A673 (cell line): ENCODE measurements around the gene FAM3C.

Source experiments
- EZH2 ChIP-seq: fragments of 200-600 bp; sonication (generic); IDR thresholded peaks from 2 replicates; pipeline ENCODE4 v1.6.1; 2017; ENCODE audit warnings: borderline replicate concordance, low read depth, mild to moderate bottlenecking, mixed read lengths, antibody characterized with exemption, low read length; ENCODE audit not compliant: poor library complexity, severe bottlenecking
- TF ChIP-seq, protein P1 (sequence below): fragments of 300-800, 200-600 bp; sonication (generic); conservative IDR thresholded peaks from 2 replicates; pipeline ENCODE4 v1.5.1; 2017; ENCODE audit warnings: low read depth, mild to moderate bottlenecking, antibody characterized with exemption, low read length, moderate library complexity, mixed read lengths

DNA sequence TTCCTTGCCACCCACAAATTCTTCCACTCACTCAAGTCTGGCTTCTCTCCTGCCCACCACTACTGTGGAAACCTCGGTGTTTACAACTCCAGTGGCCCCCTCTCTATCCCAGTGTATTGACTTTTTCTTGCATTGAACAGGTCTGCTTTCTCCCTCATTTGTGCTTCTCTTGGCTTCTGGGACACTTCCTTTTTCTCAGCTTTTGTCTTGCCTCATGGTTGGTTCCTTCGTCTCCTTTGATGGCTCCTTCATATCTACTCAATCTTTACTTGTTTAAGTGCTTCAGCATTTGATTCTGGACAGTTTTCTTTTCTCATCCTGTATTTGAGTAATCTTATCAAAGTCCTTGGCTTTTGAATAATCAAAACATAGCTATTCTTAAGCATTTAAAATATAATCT lies 35.9 kb upstream of the FAM3C start:
- TF ChIP-seq, protein P1, sequence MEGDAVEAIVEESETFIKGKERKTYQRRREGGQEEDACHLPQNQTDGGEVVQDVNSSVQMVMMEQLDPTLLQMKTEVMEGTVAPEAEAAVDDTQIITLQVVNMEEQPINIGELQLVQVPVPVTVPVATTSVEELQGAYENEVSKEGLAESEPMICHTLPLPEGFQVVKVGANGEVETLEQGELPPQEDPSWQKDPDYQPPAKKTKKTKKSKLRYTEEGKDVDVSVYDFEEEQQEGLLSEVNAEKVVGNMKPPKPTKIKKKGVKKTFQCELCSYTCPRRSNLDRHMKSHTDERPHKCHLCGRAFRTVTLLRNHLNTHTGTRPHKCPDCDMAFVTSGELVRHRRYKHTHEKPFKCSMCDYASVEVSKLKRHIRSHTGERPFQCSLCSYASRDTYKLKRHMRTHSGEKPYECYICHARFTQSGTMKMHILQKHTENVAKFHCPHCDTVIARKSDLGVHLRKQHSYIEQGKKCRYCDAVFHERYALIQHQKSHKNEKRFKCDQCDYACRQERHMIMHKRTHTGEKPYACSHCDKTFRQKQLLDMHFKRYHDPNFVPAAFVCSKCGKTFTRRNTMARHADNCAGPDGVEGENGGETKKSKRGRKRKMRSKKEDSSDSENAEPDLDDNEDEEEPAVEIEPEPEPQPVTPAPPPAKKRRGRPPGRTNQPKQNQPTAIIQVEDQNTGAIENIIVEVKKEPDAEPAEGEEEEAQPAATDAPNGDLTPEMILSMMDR = no peak
- TF ChIP-seq EZH2 = no peak
